Stimulated activated CD8-positive, alpha-beta memory T cell treated with anti-CD3 and anti-CD28 coated beads, Interleukin-12 subunit alpha, Interleukin-12 subunit beta, amount 100 ng/mL, for 4 hours (primary cell): ENCODE measurements around the gene PPP6R2.

Source experiments
- DNase-seq: peaks from one replicate; pipeline ENCODE4 v3.0.0-alpha.2; 2020; ENCODE audit warnings: low read depth

Gene PPP6R2

GRCh38 chr22:50485221-50486131, 142.3 kb downstream of the PPP6R2 start:
- DNase-seq, result no peak

GRCh38 chr22:50486561-50487289, 143.6 kb downstream of the PPP6R2 start, which contains the start of gene MIOX:
MIOX (plus strand) TSS chr22:50486859; CDS start chr22:50486898, 39 bp downstream.
- no peak for DNase-seq

- no peak for DNase-seq
These were observed 144.3 kb downstream of the PPP6R2 start for GRCh38 chr22:50487290-50488005.

- DNase-seq, result no peak
These were observed 145.0 kb downstream of the PPP6R2 start for GRCh38 chr22:50488006-50488677.

GRCh38 chr22:50488886-50489285, 145.8 kb downstream of the PPP6R2 start:
- DNase-seq, result no peak

GRCh38 chr22:50489363-50490243, 146.5 kb downstream of the PPP6R2 start:
- no peak for DNase-seq

- DNase-seq, result no peak
These were observed 147.6 kb downstream of the PPP6R2 start for GRCh38 chr22:50490531-50491308.
